IPS DF 6.9 (cell line): Measurements from ENCODE around the gene HDAC3.
A peak's percentile ranks its signal among the peaks of the same experiment; 100 is the strongest.

ENCODE experiments used
- DNase-seq: peaks from one replicate; pipeline ENCODE4 v3.0.0-alpha.2; 2013; ENCODE audit warnings: low read depth, low spot score
- H3K27ac ChIP-seq: one replicate; pipeline ENCODE4 v1.5.1; 2013; ENCODE audit warnings: low read length, control low read depth
- H3K27me3 ChIP-seq: 2 replicates; pipeline ENCODE4 v1.6.1; 2013; ENCODE audit warnings: mild to moderate bottlenecking, low read length; ENCODE audit not compliant: control insufficient read depth, insufficient read depth
- H3K36me3 ChIP-seq: 2 replicates; pipeline ENCODE4 v1.6.1; 2013; ENCODE audit warnings: low read length; ENCODE audit not compliant: control insufficient read depth, insufficient read depth
- H3K4me1 ChIP-seq: 2 replicates; pipeline ENCODE4 v1.6.1; 2013; ENCODE audit warnings: low read length; ENCODE audit not compliant: control insufficient read depth, insufficient read depth
- H3K4me3 ChIP-seq: 2 replicates; pipeline ENCODE4 v1.5.1; 2013; ENCODE audit warnings: mild to moderate bottlenecking, low read length
- H3K9me3 ChIP-seq: 2 replicates; pipeline ENCODE4 v1.6.1; 2013; ENCODE audit warnings: low read length, inconsistent platforms; ENCODE audit not compliant: control insufficient read depth, insufficient read depth
- WGBS: extraction: QIAGEN DNeasy Blood & Tissue Kit; methylation state at CpG from one replicate; pipeline ENCODE4 v1.1.7; 2013; ENCODE audit warnings: mixed read lengths, missing lambda C conversion rate; ENCODE audit not compliant: insufficient read length, insufficient coverage; 5-methylcytosine and 5-hydroxymethylcytosine counted together

Gene HDAC3

GRCh38 chr5:141646026-141646425 is 9.4 kb upstream of the HDAC3 start:
- DNase-seq = no peak
- WGBS = no CpG with 5 or more reads among the region's 6 CpGs

GRCh38 chr5:141641634-141642267 is 5.1 kb upstream of the HDAC3 start:
- WGBS = no CpG with 5 or more reads among the region's 2 CpGs
- DNase-seq = no peak
- peaks cover 3% of the 10 kb centered on the region; the same call in 1 of the 2 replicates for H3K4me1 ChIP-seq

More at GRCh38 chr5:141646026-141646425, 9.4 kb upstream of the HDAC3 start:
- Histone ChIP-seq H3K36me3 (peaks cover 10% of the 10 kb centered on the region), H3K9me3 (no peaks in the 10 kb centered on the region), H3K27ac (no peak overlapping the region), H3K4me1 (no peaks in the 10 kb centered on the region), H3K27me3 (no peaks in the 10 kb centered on the region), H3K4me3 (no peak overlapping the region)

GRCh38 chr5:141640698-141641097 is 4.0 kb upstream of the HDAC3 start:
- Histone ChIP-seq H3K27ac (no peak overlapping the region), H3K36me3 (peaks cover 7% of the 10 kb centered on the region), H3K27me3 (no peaks in the 10 kb centered on the region), H3K4me1 (peaks cover 3% of the 10 kb centered on the region; the same call in 1 of the 2 replicates), H3K9me3 (no peaks in the 10 kb centered on the region), H3K4me3 (no peak overlapping the region)
- no peak for DNase-seq
- no CpG with 5 or more reads among the region's 9 CpGs for WGBS

More at GRCh38 chr5:141641634-141642267, 5.1 kb upstream of the HDAC3 start:
- Histone ChIP-seq H3K9me3 (no peaks in the 10 kb centered on the region), H3K4me3 (no peak overlapping the region), H3K27me3 (no peaks in the 10 kb centered on the region), H3K36me3 (peaks cover 10% of the 10 kb centered on the region), H3K27ac (no peak overlapping the region)

- no peak for DNase-seq
- Histone ChIP-seq H3K4me3 (no peak overlapping the region), H3K27ac (no peak overlapping the region), H3K36me3 (peaks cover 5% of the 10 kb centered on the region), H3K27me3 (no peaks in the 10 kb centered on the region), H3K4me1 (peaks cover 3% of the 10 kb centered on the region; the same call in 1 of the 2 replicates), H3K9me3 (no peaks in the 10 kb centered on the region)
- no CpG with 5 or more reads among the region's 3 CpGs for WGBS
These were observed 3.4 kb upstream of the HDAC3 start for GRCh38 chr5:141640051-141640415.

GRCh38 chr5:141639357-141640050 is 2.9 kb upstream of the HDAC3 start:
- Histone ChIP-seq H3K27ac (no peak overlapping the region), H3K36me3 (peaks cover 3% of the 10 kb centered on the region; the same call in 1 of the 2 replicates), H3K9me3 (no peaks in the 10 kb centered on the region), H3K4me3 (no peak overlapping the region), H3K4me1 (peaks cover 3% of the 10 kb centered on the region; the same call in 1 of the 2 replicates), H3K27me3 (no peaks in the 10 kb centered on the region)
- no CpG with 5 or more reads among the region's 12 CpGs for WGBS
- no peak for DNase-seq

- Histone ChIP-seq H3K4me1 (peaks cover 3% of the 10 kb centered on the region; the same call in 1 of the 2 replicates), H3K9me3 (no peaks in the 10 kb centered on the region), H3K27ac (no peak overlapping the region), H3K36me3 (peaks cover 3% of the 10 kb centered on the region; the same call in 1 of the 2 replicates), H3K27me3 (no peaks in the 10 kb centered on the region), H3K4me3 (no peak overlapping the region)
- WGBS = no CpG with 5 or more reads among the region's 2 CpGs
- DNase-seq = no peak
These were observed 2.1 kb upstream of the HDAC3 start for GRCh38 chr5:141638771-141639170.

- Histone ChIP-seq H3K4me3 (peak overlapping the region; percentile 75; the same call in 1 of the 2 replicates), H3K36me3 (peaks cover 3% of the 10 kb centered on the region; the same call in 1 of the 2 replicates), H3K27ac (no peak overlapping the region), H3K9me3 (no peaks in the 10 kb centered on the region), H3K27me3 (no peaks in the 10 kb centered on the region), H3K4me1 (peaks cover 3% of the 10 kb centered on the region; the same call in 1 of the 2 replicates)
- no CpG with 5 or more reads among the region's 40 CpGs for WGBS
- DNase-seq = no peak
These were observed 1.2 kb upstream of the HDAC3 start for GRCh38 chr5:141637767-141638419.

GRCh38 chr5:141637123-141637766 is 596 bp upstream of the HDAC3 start:
- peaks cover 3% of the 10 kb centered on the region; the same call in 1 of the 2 replicates for H3K4me1 ChIP-seq
- no peaks in the 10 kb centered on the region for H3K36me3 ChIP-seq
- peak overlapping the region; percentile 75; the same call in 1 of the 2 replicates for H3K4me3 ChIP-seq
- H3K9me3 ChIP-seq = no peaks in the 10 kb centered on the region
- no peak overlapping the region for H3K27ac ChIP-seq
- DNase-seq = no peak
- no peaks in the 10 kb centered on the region for H3K27me3 ChIP-seq
- WGBS = no CpG with 5 or more reads among the region's 63 CpGs

GRCh38 chr5:141636106-141636412 is 590 bp downstream of the HDAC3 start:
- H3K27me3 ChIP-seq = no peaks in the 10 kb centered on the region
- no peaks in the 10 kb centered on the region for H3K36me3 ChIP-seq
- peaks cover 3% of the 10 kb centered on the region; the same call in 1 of the 2 replicates for H3K4me1 ChIP-seq
- no peak overlapping the region for H3K27ac ChIP-seq
- H3K4me3 ChIP-seq = peak overlapping the region; percentile 75; the same call in 1 of the 2 replicates
- H3K9me3 ChIP-seq = no peaks in the 10 kb centered on the region
- no peak for DNase-seq
- no CpG with 5 or more reads among the region's 4 CpGs for WGBS

GRCh38 chr5:141635646-141636045 is 1.0 kb downstream of the HDAC3 start:
- Histone ChIP-seq H3K9me3 (no peaks in the 10 kb centered on the region), H3K27ac (no peak overlapping the region), H3K4me3 (no peak overlapping the region; the same call in 1 of the 2 replicates), H3K4me1 (peaks cover 3% of the 10 kb centered on the region; the same call in 1 of the 2 replicates), H3K27me3 (no peaks in the 10 kb centered on the region), H3K36me3 (no peaks in the 10 kb centered on the region)
- WGBS = no CpG with 5 or more reads among the region's 7 CpGs
- no peak for DNase-seq
